ENCODE results near the gene RAB31.
"Not testable (repeated sequence)": the region's sequence is repeated elsewhere in the genome, so short reads cannot be mapped to it uniquely, and the experiment has no call there.

The RAB31 gene

GRCh38 chr18:9848170-9848879 lies 140.2 kb downstream of the RAB31 start:
- DNase-seq, result no peak

- DNase-seq, result no peak
Measured at GRCh38 chr18:9849407-9850283, 141.5 kb downstream of the RAB31 start.

- no peak for DNase-seq
Measured at GRCh38 chr18:9850309-9850708, 142.2 kb downstream of the RAB31 start.

- DNase-seq, result no peak
Measured at GRCh38 chr18:9851511-9851910, 143.4 kb downstream of the RAB31 start.

- no peak for DNase-seq
Measured at GRCh38 chr18:9852266-9853081, 144.4 kb downstream of the RAB31 start.

GRCh38 chr18:9854801-9855676 lies 146.9 kb downstream of the RAB31 start:
- no peak for DNase-seq

- DNase-seq, result no peak
Measured at GRCh38 chr18:9855681-9856080, 147.6 kb downstream of the RAB31 start.

- DNase-seq, result no peak
Measured at GRCh38 chr18:9856092-9856491, 148.0 kb downstream of the RAB31 start.

- DNase-seq, result not testable (repeated sequence)
Measured at GRCh38 chr18:9857479-9857998, 149.4 kb downstream of the RAB31 start.

GRCh38 chr18:9858642-9859041 lies 150.5 kb downstream of the RAB31 start:
- no peak for DNase-seq

- no peak for DNase-seq
Measured at GRCh38 chr18:9859232-9859631, 151.1 kb downstream of the RAB31 start.

GRCh38 chr18:9860682-9861081 lies 152.6 kb downstream of the RAB31 start:
- DNase-seq, result no peak

- DNase-seq, result no peak
Measured at GRCh38 chr18:9861157-9861556, 153.1 kb downstream of the RAB31 start.

- no peak for DNase-seq
Measured at GRCh38 chr18:9861933-9862332, 153.8 kb downstream of the RAB31 start.

GRCh38 chr18:9862686-9863085 lies 154.6 kb downstream of the RAB31 start:
- DNase-seq, result no peak

GRCh38 chr18:9863282-9863681 lies 155.2 kb downstream of the RAB31 start:
- no peak for DNase-seq

- DNase-seq, result no peak
Measured at GRCh38 chr18:9865764-9866490, 157.8 kb downstream of the RAB31 start.

GRCh38 chr18:9866627-9867026 lies 158.5 kb downstream of the RAB31 start:
- no peak for DNase-seq

- DNase-seq, result no peak
Measured at GRCh38 chr18:9867071-9867594, 159.0 kb downstream of the RAB31 start.

GRCh38 chr18:9868857-9869714 lies 161.0 kb downstream of the RAB31 start:
- DNase-seq, result no peak

All from activated CD4-positive, alpha-beta T cell treated with anti-CD3 and anti-CD28 coated beads, Interleukin-2, amount 50 U/mL, for 4 hours (primary cell).